Endothelial cell of umbilical vein (primary cell): Measurements from ENCODE around the gene ZNF526.

Experiments
- CTCF ChIP-seq, 2 donors: IDR thresholded peaks; 1 replicate in 1 of 2; 2 replicates in 1 of 2; pipeline ENCODE4 v1.5.1; 2011; ENCODE audit warnings: low read length in 2 of 2, mild to moderate bottlenecking in 2 of 2, moderate library complexity in 2 of 2, control low read depth in 1 of 2, inconsistent platforms in 1 of 2, low read depth in 1 of 2; ENCODE audit not compliant: insufficient read depth in 1 of 2; ENCODE audit errors: extremely low read depth in 1 of 2
- EZH2 ChIP-seq: IDR thresholded peaks from 2 replicates; pipeline ENCODE4 v1.6.1; 2012; ENCODE audit warnings: borderline replicate concordance, low read depth, mild to moderate bottlenecking, moderate library complexity, low read length, inconsistent platforms; ENCODE audit not compliant: severe bottlenecking
- FOS ChIP-seq: IDR thresholded peaks from 2 replicates; pipeline ENCODE4 v1.6.1; 2011; ENCODE audit warnings: mild to moderate bottlenecking, low read length, moderate library complexity, borderline replicate concordance; ENCODE audit not compliant: insufficient read depth
- JUN ChIP-seq: IDR thresholded peaks from 2 replicates; pipeline ENCODE4 v1.6.1; 2011; ENCODE audit warnings: borderline replicate concordance, low read depth; ENCODE audit not compliant: insufficient read length, insufficient read depth
- MAX ChIP-seq: IDR thresholded peaks from 2 replicates; pipeline ENCODE4 v1.6.1; 2011; ENCODE audit not compliant: insufficient read depth, insufficient read length
- MYC ChIP-seq: IDR thresholded peaks from one replicate; pipeline ENCODE4 v1.6.1; 2011; ENCODE audit warnings: mild to moderate bottlenecking, low read depth, low read length
- POLR2A ChIP-seq: IDR thresholded peaks from 2 replicates; pipeline ENCODE4 v1.6.1; 2012; ENCODE audit warnings: low read depth, mild to moderate bottlenecking, control low read depth, low read length
- POLR2AphosphoS5 ChIP-seq: IDR thresholded peaks from 2 replicates; pipeline ENCODE4 v1.6.1; 2012; ENCODE audit warnings: low read depth, mild to moderate bottlenecking, control low read depth, low read length, moderate library complexity; ENCODE audit not compliant: insufficient read depth

GRCh38 chr19:42188665-42189064, 31.4 kb upstream of the ZNF526 start:
- no peak for TF ChIP-seq POLR2AphosphoS5
- TF ChIP-seq MAX, result no peak
- no peak for TF ChIP-seq CTCF (IDR thresholded peaks at IDR 0.05; ENCODE audit: extremely low read depth in 1 of 2, insufficient read depth in 1 of 2, low read depth in 1 of 2, low read length in 2 of 2)
- TF ChIP-seq POLR2A, result no peak
- TF ChIP-seq EZH2, result no peak
- no peak for TF ChIP-seq JUN
- no peak for TF ChIP-seq FOS
- no peak for TF ChIP-seq MYC
